ENCODE data around the gene POM121L2. TPM values are rescaled to one million over a fixed set of nuclear protein-coding genes. Genes with fewer than 3 reads are reported as not detected.
A peak's percentile ranks its signal among the peaks of the same experiment; 100 is the strongest.

Gene POM121L2
- total and polyA plus RNA-seq, 9 of the 15 experiments (the other 6 are each of a cell fraction or from before 2014, with no cell fraction given) = 0.23 to 0.45 TPM; not detected in 7

- TF ChIP-seq MYBL2 (IDR thresholded peaks at IDR 0.05; ENCODE audit: low read depth) = no peak
- no peak for TF ChIP-seq MYBL2 (CRISPR knock-in tag; IDR thresholded peaks at IDR 0.05; ENCODE audit: borderline replicate concordance)
- peak; percentile 66; the same call in 1 of the 2 replicates for TF ChIP-seq CBX5 (IDR thresholded peaks at IDR 0.05; ENCODE audit: borderline replicate concordance, low read depth)
- no peak for TF ChIP-seq ZNF253 (CRISPR knock-in tag; conservative IDR thresholded peaks at IDR 0.05)
- TF ChIP-seq, protein P1, sequence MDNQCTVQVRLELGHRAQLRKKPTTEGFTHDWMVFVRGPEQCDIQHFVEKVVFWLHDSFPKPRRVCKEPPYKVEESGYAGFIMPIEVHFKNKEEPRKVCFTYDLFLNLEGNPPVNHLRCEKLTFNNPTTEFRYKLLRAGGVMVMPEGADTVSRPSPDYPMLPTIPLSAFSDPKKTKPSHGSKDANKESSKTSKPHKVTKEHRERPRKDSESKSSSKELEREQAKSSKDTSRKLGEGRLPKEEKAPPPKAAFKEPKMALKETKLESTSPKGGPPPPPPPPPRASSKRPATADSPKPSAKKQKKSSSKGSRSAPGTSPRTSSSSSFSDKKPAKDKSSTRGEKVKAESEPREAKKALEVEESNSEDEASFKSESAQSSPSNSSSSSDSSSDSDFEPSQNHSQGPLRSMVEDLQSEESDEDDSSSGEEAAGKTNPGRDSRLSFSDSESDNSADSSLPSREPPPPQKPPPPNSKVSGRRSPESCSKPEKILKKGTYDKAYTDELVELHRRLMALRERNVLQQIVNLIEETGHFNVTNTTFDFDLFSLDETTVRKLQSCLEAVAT (IDR thresholded peaks at IDR 0.05) = peak; percentile 81 to 91
- TF ChIP-seq NCOA1 (IDR thresholded peaks at IDR 0.05; ENCODE audit: low read depth) = peak; percentile 57; the same call in 1 of the 2 replicates
- TF ChIP-seq EGR1 (conservative IDR thresholded peaks at IDR 0.05) = no peak; the same call in 1 of the 2 replicates
- TF ChIP-seq NR2C1 (IDR thresholded peaks at IDR 0.05) = no peak; the same call in 1 of the 2 replicates
- TF ChIP-seq NR2C1 (tag; IDR thresholded peaks at IDR 0.05) = 0 out of 2 replicates have a peak, but pooled peaks have one; percentile 42
- 0 out of 2 replicates have a peak, but pooled peaks have one; percentile 10 for TF ChIP-seq PTTG1 (tag; IDR thresholded peaks at IDR 0.05; ENCODE audit: low read depth)
- no peak for TF ChIP-seq PCBP2 (IDR thresholded peaks at IDR 0.05; ENCODE audit: low read depth, low read length, poor library complexity, severe bottlenecking)
- TF ChIP-seq, protein P2, sequence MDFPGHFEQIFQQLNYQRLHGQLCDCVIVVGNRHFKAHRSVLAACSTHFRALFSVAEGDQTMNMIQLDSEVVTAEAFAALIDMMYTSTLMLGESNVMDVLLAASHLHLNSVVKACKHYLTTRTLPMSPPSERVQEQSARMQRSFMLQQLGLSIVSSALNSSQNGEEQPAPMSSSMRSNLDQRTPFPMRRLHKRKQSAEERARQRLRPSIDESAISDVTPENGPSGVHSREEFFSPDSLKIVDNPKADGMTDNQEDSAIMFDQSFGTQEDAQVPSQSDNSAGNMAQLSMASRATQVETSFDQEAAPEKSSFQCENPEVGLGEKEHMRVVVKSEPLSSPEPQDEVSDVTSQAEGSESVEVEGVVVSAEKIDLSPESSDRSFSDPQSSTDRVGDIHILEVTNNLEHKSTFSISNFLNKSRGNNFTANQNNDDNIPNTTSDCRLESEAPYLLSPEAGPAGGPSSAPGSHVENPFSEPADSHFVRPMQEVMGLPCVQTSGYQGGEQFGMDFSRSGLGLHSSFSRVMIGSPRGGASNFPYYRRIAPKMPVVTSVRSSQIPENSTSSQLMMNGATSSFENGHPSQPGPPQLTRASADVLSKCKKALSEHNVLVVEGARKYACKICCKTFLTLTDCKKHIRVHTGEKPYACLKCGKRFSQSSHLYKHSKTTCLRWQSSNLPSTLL (IDR thresholded peaks at IDR 0.05) = 0 out of 2 replicates have a peak, but pooled peaks have one; percentile 32
- 0 out of 2 replicates have a peak, but pooled peaks have one; percentile 25 for TF ChIP-seq RBFOX2 (IDR thresholded peaks at IDR 0.05; ENCODE audit: low read depth, low read length)
- no peak for TF ChIP-seq KAT8 (IDR thresholded peaks at IDR 0.05; ENCODE audit: low read depth)
- no peak for TF ChIP-seq DNMT1 (IDR thresholded peaks at IDR 0.05)
- TF ChIP-seq ZNF311 (CRISPR knock-in tag; IDR thresholded peaks at IDR 0.05) = no peak
Observed at GRCh38 chr6:27290065-27290849, 21.8 kb downstream of the POM121L2 start (continued).
